H1 (cell line): ENCODE data around the gene MRPS34.

ENCODE experiments used
- ASH2L ChIP-seq: fragments of 200-600, 300-600 bp; sonication (generic); IDR thresholded peaks from one replicate; pipeline ENCODE4 v1.7.1; 2017; ENCODE audit warnings: low read length
- CBX5 ChIP-seq: fragments of 300-800, 300-1000 bp; sonication (generic); IDR thresholded peaks from 2 replicates; pipeline ENCODE4 v1.7.1; 2016; ENCODE audit warnings: antibody characterized with exemption, low read length, low read depth
- CTBP2 ChIP-seq: IDR thresholded peaks from 2 replicates; pipeline ENCODE4 v1.7.0; 2011; ENCODE audit warnings: borderline replicate concordance, mild to moderate bottlenecking, moderate library complexity, mixed read lengths, low read length; ENCODE audit not compliant: insufficient read depth, insufficient read length
- KDM5A ChIP-seq: fragments of 200-600 bp; IDR thresholded peaks from 2 replicates; pipeline ENCODE4 v1.7.1; 2012; ENCODE audit warnings: mild to moderate bottlenecking, low read length, inconsistent platforms, mixed read lengths
- MAFK ChIP-seq: IDR thresholded peaks from 2 replicates; pipeline ENCODE4 v1.6.1; 2012; ENCODE audit warnings: low read depth, mild to moderate bottlenecking, improper control_type of control experiment, low read length
- NANOG ChIP-seq: IDR thresholded peaks from 2 replicates; pipeline ENCODE4 v1.6.1; 2011; ENCODE audit warnings: low read length, low read depth, mild to moderate bottlenecking, inconsistent platforms; ENCODE audit not compliant: insufficient read depth, poor library complexity, severe bottlenecking
- POLR2A ChIP-seq, 2 experiments: IDR thresholded peaks; 1 replicate in 1 of 2; 2 replicates in 1 of 2; pipeline ENCODE4 v1.6.1; 2011; ENCODE audit warnings: low read depth in 2 of 2, low read length in 2 of 2, mild to moderate bottlenecking in 2 of 2; ENCODE audit errors: control extremely low read depth in 1 of 2
- POLR2AphosphoS5 ChIP-seq: IDR thresholded peaks from 2 replicates; pipeline ENCODE4 v1.6.1; 2011; ENCODE audit warnings: low read depth, low read length
- RFX5 ChIP-seq: IDR thresholded peaks from 2 replicates; pipeline ENCODE4 v1.6.1; 2011; ENCODE audit warnings: low read depth, low read length, improper control_type of control experiment, borderline replicate concordance
- YY1 ChIP-seq: IDR thresholded peaks from 2 replicates; pipeline ENCODE4 v1.6.1; 2011; ENCODE audit warnings: low read depth, mild to moderate bottlenecking, low read length
- TF ChIP-seq, protein P1 (sequence below), 3 experiments: IDR thresholded peaks; 1 replicate in 2 of 3; 2 replicates in 1 of 3; pipeline versions ENCODE4 v1.5.1 to v1.6.1; 2011; ENCODE audit warnings: low read length in 3 of 3, mild to moderate bottlenecking in 3 of 3, inconsistent platforms in 2 of 3, low read depth in 1 of 3, moderate library complexity in 1 of 3; ENCODE audit not compliant: insufficient read depth in 1 of 3; ENCODE audit errors: control extremely low read depth in 1 of 3

GRCh38 chr16:1734816-1735215 is 38.1 kb downstream of the MRPS34 start:
- TF ChIP-seq KDM5A (no peak), POLR2AphosphoS5 (no peak), NANOG (no peak), POLR2A (IDR thresholded peaks at IDR 0.05; ENCODE audit: control extremely low read depth in 1 of 2, low read depth in 2 of 2, low read length in 2 of 2) (no peak), MAFK (no peak), RFX5 (no peak), CBX5 (no peak), CTBP2 (no peak), ASH2L (no peak), YY1 (no peak)
- TF ChIP-seq, protein P1, sequence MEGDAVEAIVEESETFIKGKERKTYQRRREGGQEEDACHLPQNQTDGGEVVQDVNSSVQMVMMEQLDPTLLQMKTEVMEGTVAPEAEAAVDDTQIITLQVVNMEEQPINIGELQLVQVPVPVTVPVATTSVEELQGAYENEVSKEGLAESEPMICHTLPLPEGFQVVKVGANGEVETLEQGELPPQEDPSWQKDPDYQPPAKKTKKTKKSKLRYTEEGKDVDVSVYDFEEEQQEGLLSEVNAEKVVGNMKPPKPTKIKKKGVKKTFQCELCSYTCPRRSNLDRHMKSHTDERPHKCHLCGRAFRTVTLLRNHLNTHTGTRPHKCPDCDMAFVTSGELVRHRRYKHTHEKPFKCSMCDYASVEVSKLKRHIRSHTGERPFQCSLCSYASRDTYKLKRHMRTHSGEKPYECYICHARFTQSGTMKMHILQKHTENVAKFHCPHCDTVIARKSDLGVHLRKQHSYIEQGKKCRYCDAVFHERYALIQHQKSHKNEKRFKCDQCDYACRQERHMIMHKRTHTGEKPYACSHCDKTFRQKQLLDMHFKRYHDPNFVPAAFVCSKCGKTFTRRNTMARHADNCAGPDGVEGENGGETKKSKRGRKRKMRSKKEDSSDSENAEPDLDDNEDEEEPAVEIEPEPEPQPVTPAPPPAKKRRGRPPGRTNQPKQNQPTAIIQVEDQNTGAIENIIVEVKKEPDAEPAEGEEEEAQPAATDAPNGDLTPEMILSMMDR (IDR thresholded peaks at IDR 0.05; ENCODE audit: control extremely low read depth in 1 of 3, insufficient read depth in 1 of 3, low read depth in 1 of 3, low read length in 3 of 3) = no peak
